HK-2 (cell line): ENCODE results near the gene SLC35B2.

Experiments
- DNase-seq: peaks from one replicate; pipeline ENCODE4 v3.0.0-alpha.2; 2018; ENCODE audit not compliant: unreplicated experiment

SLC35B2 gene

DNA sequence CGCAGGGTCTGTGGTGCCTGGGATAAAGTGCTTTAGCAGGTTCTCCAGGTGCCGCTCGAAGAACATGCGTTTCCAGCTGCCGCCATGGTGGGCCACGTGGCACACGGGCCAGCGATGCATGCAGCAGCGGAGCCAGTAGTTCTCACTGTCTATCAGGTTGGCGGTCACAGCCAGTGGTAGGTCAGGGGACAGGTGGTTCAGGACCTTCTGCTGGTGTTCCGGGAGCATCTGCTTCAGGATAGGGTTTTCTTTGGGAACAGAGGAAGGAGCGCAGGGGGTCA lies 28.9 kb upstream of the SLC35B2 start:
- no peak for DNase-seq

DNA sequence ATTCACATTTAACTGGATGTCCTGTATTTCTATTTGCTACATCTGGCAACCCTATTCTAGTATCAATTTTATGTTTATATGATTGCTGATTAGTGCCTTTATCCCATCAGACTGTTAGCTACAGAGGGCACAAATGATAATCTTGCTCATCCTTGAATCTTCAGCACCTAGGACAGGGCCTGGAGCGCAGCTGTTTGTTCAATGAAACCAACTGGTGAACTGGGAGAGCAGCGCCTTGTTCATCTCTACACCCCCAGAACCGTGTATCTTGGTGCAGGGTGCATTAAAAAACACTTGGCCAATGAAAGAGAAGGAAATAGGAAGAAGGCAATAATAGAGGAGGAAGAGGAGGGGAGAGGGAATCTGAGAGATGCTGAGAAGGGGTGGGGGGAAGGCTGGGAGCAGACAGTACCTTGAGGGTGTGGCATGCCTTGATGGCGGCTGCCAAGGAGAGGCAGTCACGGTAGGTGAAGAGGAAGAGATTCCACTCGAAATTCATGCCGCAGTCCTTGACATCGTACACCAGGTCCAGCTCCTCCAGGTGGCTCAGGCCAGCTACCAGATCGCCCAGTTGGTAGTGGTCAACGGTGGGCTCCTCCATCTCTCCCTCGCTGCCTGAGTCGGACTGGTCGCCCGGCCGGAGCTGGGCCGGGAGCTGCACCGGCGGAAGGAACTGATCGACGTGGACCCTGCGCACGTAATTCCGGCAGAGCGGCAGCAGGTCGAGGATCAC lies 28.4 kb upstream of the SLC35B2 start:
- DNase-seq = no peak

DNA sequence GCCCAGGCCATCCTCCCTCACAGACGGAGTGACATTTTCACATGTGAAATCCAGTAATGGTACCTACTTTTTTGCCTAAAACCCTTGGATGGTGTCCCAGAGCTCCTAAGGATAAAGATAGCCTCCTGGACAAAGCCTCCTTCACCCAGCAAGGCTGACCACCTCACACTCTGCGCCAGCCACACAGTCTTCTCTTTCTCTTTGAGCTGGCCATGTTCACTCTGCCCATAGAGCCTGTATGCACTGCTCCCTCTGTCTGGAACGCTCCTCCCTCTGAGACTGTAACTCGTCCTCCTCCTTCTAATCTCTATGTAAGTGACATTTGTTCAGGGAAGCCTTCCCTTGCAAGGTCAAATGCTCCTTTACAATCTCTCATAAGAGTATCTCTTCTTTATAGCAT lies 27.5 kb upstream of the SLC35B2 start:
- DNase-seq = no peak

DNA sequence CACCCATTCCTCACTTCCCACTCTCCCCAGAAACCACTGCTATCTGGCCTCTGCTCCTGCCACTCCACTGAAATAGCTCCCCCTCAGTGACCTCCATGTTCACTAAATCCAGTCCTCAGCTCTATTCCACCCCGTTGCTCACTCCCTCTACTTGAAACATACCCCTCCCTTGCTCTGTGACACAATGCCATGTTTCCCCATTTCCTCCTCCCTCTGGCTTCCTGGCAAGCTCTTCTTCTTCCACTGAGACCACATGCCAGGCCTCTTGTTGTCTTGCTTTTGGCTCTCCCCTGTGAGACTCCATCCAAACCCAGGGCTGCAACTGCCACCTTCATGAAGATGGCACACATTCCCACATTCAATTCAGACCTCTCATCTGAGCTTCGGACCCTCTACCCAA lies 26.8 kb upstream of the SLC35B2 start:
- no peak for DNase-seq

DNA sequence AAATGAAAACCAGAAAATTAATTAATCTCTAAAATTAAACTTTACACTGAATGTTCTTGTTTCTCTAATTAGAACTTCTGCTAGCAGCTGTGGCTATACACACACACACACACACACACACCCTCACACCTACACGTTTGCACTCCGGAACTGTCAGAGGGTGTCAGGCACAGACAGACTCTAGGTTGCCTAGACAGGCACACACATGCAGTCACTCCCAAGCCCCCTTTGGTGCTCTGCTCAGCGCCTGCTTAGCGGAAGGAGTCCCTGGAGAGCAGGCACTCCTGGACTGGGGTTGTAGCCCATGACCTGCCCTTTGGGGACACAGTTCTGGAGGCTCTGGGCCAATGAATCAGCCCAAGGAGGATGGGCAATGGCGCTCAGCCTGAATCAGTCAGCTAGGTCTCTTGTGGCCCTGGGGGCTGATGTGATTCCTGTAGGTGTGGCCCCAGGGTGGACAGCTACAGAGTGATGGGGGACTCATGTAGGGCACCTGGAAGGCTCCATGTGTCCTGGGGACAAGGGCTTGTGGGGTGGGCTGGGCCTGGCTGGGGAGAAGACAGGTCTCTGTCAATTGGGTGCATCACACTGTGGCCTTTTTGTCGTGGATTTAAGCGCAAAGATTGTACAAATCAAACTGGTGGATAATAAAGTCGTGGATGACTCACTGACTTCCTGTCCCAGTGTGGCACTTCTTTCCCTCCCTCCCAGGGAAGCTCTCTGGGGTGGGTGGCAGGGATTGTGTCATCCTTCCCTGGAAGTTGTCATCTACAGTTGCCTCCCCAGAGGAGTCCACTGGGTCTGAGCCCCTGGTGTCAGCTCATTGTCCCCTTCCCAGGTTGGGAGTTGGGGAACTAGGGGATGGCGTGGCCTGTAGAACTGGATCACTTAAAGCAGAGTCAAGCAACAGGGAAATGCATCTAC lies 21.7 kb upstream of the SLC35B2 start:
- no peak for DNase-seq

DNA sequence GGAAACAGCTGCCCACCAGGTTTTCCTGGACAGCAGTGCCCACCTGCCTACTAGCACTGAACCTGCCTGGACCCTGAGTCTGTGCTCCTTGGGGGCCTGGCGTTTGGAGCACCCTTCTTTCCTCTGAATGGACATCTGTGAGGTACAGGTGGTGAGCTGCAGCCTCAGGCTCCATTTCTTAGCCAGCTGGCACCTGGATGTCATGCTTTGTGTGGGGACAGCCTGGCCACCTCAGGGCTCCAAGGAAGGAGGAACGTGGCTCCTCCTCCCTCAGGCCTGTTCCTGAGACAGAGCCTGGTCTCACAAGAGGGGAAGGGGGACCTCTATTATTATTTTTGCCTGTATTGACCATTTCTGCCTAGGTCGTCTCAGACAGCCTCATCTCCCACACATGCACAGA lies 21.0 kb upstream of the SLC35B2 start:
- no peak for DNase-seq

DNA sequence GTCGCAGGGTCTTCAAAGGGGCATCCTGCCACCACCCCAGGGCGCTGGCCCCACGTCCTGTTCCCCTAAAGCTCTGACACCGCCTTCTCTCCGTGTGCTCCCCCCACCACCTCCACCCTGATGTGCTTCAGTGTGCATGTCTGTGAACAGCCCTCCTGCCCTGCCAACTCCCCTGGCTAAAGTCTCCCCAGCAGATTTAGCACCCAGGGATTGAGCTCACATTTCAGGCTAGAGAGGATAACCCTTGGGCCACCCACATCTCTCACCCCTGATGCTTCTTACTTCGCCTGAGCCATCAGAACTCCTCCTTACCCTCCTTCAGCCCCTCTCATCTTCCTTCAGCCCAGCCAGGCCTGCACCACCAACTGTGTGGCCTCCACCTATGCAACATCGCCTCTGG lies 20.4 kb upstream of the SLC35B2 start:
- no peak for DNase-seq

DNA sequence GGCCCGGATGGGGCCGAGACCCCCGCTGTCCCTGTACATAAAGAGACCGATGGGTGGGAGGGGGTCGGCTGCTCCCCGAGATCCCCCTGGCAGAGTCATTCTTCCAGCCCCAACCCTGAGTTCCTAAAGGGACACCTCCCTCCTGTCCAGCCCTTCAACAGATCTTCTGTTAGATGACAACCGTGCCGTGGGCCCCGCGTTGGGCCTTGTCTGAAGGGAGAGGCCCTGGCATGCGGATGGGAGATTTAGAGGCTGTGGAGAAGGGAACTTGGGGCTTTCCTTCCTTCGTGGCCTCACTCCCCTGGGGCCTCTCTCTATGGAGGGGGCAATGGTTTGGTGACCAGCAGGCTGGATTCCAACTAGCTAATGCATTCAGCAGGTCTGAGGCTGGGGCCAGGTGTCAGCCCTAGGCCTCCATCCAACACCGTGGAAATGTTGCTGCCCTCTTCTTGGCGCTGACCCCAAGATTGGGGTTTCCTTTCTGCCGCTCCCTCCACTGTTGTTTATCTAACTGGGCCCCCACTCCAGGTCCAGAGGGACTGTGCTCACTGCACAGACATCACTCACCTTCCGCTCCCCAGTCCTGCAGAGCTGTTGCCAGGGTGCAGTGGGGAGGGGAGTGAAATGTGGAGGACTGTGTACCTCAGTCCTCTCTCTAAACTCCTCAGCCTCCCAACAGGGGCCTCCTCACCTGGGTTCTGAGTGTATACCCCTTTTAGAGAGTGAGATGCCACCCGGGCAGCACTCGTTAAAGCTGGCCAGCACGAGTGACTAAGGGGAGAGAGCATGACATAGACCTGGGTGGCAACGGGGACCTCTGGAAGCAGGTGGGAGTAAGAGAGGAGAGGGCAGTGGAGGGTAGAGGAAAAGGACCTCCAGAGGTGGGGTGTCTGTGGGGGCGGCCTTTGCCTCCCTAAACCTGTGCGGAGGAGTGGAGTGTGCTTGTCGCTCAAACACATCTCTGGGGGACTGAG lies 19.6 kb upstream of the SLC35B2 start:
- no peak for DNase-seq

DNA sequence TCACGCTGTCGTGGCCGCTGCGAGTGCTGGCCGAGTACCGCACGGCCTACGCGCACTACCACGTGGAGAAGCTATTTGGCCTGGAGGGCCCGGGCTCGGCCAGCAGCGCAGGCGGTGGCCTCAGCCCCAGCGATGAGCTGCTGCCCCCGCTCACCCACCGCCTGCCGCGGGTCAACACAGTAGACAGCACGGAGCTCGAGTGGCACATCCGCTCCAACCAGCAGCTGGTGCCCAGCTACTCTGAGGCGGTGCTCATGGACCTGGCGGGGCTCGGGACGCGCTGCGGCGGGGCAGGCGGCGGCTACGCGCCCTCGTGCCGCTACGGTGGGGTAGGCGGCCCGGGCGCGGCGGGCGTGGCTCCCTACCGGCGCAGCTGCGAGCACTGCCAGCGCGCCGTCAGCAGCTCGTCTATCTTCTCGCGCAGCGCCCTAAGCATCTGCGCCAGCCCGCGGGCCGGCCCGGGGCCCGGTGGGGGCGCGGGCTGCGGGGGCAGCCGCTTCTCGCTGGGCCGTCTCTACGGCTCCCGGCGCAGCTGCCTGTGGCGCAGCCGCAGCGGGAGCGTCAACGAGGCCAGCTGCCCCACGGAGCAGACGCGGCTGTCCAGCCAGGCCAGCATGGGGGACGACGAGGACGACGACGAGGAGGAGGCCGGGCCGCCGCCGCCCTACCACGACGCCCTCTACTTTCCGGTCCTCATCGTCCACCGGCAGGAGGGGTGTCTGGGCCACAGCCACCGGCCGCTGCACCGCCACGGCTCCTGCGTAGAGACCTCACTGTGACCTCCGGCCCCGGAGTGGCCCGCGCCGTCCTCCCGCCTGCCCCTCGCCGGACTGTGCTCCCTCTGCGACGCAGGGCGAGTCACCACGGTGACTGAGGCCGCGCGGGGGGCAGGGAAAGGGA lies 18.7 kb upstream of the SLC35B2 start:
- no peak for DNase-seq

DNA sequence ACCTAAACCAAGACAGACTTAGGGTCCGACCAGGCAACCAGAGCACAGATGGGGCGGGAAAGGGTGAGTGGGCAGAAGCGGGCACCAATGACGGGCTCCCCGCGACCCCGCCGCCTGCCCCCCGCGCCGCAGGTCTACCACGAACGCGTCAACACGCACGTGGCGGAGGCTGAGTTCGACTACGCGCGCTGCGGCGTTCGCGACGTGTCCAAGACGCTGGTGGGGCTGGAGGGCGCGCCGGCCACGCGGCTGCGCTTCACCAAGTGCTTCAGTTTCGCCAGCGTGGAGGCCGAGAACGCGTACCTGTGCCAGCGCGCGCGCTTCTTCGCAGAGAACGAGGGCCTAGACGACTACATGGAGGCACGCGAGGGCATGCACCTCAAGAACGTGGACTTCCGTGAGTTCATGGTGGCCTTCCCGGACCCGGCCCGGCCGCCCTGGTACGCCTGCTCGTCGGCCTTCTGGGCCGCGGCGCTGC lies 18.0 kb upstream of the SLC35B2 start:
- DNase-seq = no peak

DNA sequence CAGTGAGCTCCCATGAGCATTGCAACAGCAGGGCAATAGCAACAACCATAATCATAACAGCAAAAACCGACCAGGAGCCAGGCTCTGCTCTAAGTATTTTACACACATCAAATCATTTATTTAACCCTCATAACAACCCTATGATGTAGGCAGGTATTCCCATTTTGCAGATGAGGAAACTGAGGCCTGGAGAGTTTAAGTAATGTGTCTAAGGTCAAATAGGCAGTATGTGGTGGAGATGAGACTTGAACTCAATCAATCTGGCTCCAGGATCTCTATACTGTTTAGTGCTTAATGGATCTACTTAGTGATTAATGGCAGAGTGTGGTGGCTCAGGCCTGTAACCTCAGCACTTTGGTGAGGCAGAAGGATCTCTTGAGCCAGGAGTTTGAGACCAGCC lies 16.3 kb upstream of the SLC35B2 start:
- DNase-seq = no peak

DNA sequence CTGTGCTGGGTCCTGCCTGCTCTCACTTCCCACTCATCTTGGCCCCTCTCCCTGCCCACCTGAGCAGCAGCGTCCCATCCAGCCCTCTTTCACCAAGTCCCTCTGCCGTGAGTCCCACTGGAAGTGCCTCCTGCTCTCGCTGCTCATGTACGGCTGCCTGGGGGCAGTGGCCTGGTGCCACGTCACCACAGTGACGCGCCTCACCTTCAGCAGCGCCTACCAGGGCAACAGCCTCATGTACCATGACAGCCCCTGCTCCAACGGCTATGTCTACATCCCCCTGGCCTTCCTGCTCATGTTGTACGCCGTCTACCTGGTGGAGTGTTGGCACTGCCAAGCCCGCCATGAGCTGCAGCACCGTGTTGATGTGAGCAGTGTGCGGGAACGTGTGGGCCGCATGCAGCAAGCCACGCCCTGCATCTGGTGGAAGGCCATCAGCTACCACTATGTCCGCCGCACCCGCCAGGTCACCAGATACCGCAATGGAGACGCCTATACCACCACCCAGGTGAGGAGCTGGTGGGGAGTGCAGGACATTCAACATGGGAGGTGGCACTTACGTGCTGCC lies 15.8 kb upstream of the SLC35B2 start:
- no peak for DNase-seq

DNA sequence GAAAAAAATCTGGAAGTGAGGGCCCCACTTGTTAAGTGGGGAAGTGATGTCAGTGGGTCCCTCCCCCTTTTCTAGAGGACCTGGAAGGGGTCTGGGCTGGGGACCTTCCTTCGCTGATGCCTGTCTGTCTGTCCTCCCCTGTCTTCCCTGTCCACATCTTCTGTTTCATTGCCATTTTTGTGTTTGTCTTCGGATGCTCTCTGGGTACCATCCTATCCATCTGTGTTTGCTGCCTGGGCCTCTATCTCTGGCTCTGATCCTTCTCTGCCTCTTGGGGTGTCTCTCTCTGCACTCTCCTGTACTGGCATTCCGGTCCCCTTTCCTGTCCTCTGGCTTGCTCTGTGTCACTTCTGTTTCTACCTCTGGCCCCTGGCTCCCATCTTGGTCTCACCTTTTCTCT lies 15.2 kb upstream of the SLC35B2 start:
- DNase-seq = no peak

DNA sequence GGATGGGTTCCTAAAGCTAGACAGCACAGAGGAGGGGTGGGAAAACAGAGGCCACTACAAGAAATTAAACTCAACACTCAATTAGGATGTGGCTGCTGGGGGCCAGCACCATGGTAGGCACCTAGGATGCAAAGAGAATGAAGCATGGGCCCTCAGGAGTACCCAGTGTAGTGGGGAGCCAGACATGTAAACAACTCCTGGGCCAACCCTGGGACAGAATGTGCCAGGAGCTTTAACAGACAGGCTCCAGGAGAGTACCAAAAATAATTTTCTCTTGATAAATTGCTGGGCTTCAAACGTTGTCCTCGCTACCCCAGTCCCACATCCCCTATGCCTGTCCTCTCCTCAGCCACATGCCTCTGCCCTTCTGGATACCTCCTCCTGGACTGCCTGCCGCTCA lies 14.6 kb upstream of the SLC35B2 start:
- no peak for DNase-seq

DNA sequence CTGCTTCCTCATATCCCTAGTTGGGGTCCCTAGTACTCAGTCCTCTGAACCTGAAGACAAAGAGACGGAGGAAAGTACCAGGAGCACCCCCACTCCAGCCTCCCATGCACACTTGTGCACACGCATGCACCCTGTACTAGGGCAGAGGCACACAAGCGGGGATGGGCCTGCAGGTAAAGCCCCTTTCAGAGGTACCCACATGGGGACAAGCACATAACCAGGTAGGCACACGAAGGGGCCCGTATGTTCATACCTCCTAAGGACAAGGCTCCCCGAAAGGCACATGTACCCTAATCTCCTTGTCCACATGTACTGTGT lies 14.0 kb upstream of the SLC35B2 start:
- DNase-seq = no peak

DNA sequence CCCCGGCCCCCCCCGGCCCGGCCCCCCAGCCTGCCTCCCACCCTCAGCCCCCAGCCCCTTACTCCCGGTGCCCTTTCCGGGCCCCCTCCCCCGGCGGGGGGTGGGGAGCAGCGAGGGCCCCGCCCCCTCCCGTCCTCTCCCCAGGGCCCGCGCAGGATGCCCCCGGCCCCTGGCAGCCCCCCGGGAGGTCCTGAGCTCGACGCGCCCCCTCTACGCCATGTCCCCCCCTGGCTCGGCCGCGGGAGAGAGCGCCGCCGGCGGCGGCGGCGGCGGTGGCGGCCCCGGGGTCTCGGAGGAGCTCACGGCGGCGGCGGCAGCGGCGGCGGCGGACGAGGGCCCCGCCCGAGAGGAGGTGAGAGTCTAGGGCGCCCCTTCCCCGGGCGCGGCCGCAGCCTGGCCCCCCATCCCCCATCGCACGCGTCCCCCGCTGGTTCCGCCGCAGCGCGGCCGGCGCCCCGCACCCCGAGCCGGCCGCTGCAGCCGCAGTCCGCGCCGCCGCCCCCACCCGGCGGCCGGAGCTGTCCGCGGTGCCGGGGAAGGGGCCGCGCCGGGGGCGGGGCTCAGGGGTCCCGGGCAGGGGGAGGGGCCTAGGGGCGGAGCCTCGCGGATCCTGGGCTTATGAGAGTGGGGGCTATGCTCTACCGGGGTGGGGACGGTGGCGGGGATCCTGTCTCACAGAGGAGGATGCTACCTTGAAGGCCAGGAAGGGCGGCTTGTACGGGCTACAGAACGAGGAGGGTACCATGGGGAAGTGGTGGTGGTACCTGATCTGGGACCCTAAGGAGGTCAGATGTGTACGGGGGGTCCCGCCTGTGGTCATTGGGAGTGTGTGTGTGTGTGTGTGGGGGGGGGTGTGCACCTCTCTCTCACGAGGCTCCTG lies 13.4 kb upstream of the SLC35B2 start:
- DNase-seq = no peak

DNA sequence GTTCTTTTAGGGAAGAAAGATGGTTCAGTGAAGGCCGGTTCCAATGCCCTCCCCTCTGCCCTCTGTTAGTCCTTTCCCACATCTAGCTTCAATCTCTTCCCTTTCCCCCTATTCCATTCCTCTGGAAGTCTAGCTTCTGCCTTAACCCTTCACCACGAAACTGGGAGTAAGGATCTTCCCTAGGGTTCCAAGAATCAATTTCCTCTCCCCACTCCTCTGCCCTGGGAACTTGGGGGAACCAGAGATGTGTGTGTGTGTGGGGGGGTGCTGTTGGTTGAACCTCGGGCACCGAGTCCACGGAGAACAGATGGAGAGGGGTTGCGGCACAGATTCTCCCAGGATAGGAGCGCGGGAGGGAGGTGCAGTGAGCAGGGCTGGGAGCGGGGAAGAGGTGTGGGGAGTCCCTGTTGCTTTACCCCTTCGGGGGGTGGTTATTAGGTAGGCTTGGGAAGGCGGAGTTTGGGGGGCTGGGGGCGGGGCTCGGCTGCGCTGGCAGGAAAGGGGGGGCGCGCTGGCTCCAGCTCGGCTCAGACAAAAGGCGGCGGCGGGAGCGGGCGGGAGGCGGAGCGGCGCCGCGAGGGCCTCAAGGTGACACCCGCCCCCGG lies 12.7 kb upstream of the SLC35B2 start, which contains the start of gene TMEM151B:
TMEM151B (plus strand) TSS at position 530 of the 605 bp plus-strand sequence. CDS start 293 bp downstream, outside the sequence.
- no peak for DNase-seq

DNA sequence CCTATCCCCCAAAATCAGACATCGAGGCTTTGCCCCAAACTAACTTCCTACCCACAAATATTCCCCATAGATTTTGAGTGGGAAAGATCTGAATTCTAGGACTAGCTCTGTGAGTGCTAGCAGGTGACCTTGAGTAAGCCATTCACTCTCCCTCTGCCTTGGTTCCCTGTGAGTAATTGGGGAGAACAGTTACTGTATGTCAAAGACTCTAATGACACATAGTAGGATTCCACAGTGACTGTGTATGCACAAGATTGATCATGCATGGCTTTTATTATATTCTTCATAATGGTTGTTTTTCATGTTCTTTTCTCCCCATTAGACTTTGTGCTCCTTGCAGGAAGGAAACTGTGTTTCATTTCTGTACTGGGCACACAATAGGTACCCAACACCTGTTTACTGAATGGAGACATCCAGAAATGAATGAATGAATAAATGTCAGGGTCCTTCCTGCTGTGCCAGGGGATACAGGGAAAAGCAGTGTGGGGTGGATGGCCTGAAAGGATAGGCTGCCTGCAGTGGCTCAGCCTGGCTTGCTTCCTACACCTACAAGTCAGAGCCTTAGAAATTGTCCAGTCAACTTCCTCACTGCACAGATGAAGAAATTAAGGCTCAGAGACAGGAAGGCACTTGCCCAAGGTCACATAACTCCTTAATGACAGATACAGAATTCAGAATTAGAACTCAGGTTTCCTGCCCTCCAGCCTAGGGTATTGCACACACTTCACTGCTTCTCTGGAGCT lies 12.0 kb upstream of the SLC35B2 start:
- no peak for DNase-seq
